Measurements from ENCODE around the gene MIAT. TPM values are rescaled to one million over a fixed set of nuclear protein-coding genes. Genes with fewer than 3 reads are reported as not detected.

The MIAT gene
- total and polyA plus RNA-seq, 2 of the 13 experiments (the other 11 are each of a cell fraction or from before 2014, with no cell fraction given) = 0.04 TPM; not detected in 1

GRCh38 chr22:26714971-26715370 is 57.6 kb downstream of the MIAT start (continued):
- TF ChIP-seq ZBTB4 (CRISPR knock-in tag; IDR thresholded peaks at IDR 0.05; ENCODE audit: borderline replicate concordance) (no peak), POLR2AphosphoS2 (IDR thresholded peaks at IDR 0.05; ENCODE audit: low read depth, low read length) (no peak), ZNF333 (CRISPR knock-in tag; IDR thresholded peaks at IDR 0.05; ENCODE audit: borderline replicate concordance) (no peak)

- H3K4me1 ChIP-seq (ENCODE audit: insufficient read depth, low read length) = peaks cover 10% of the 10 kb centered on the region; the same call in 1 of the 2 replicates
- ChIA-PET CTCF (ENCODE audit: low intra/inter-chr PET ratio, low total read pairs) (no interaction called here), POLR2A (no interaction called here)
- no peak overlapping the region for H2AFZ ChIP-seq (ENCODE audit: low read length)
- H3K27ac ChIP-seq (ENCODE audit: extremely low read length, insufficient read depth, low read length) = no peak overlapping the region
- H3K9me3 ChIP-seq (ENCODE audit: low read length) = no peaks in the 10 kb centered on the region
- H3K4me3 ChIP-seq (replicated peaks in 1 of 3; ENCODE audit: insufficient read depth in 1 of 3, low read depth in 2 of 3, low read length in 3 of 3) = no peak overlapping the region
- no peaks in the 10 kb centered on the region for H4K20me1 ChIP-seq (ENCODE audit: insufficient read depth, low read length)
- H3K9ac ChIP-seq (ENCODE audit: insufficient read depth, low read depth, low read length) = no peak overlapping the region
- no peaks in the 10 kb centered on the region for H3K27me3 ChIP-seq (ENCODE audit: control insufficient read depth in 1 of 2, insufficient read depth in 2 of 2, low read length in 2 of 2)
- FAIRE-seq = no peak
- no TSS peak for BruUV-seq (replicated peaks)
- no peaks in the 10 kb centered on the region for H3K79me2 ChIP-seq (ENCODE audit: insufficient read depth, low read length)
- TF ChIP-seq ATRX (CRISPR knock-in tag; IDR thresholded peaks at IDR 0.05; ENCODE audit: borderline replicate concordance) (no peak), ZNF567 (CRISPR knock-in tag; IDR thresholded peaks at IDR 0.05; ENCODE audit: borderline replicate concordance) (no peak), ZSCAN29 (CRISPR knock-in tag; conservative IDR thresholded peaks at IDR 0.05) (no peak), MAFK (conservative IDR thresholded peaks at IDR 0.05 in 1 of 2, IDR thresholded peaks at IDR 0.05 in 1 of 2; ENCODE audit: low read length in 2 of 2) (peak; percentile 74 to 90), ZNF235 (CRISPR knock-in tag; IDR thresholded peaks at IDR 0.05; ENCODE audit: borderline replicate concordance) (no peak), ZNF83 (CRISPR knock-in tag; IDR thresholded peaks at IDR 0.05; ENCODE audit: borderline replicate concordance) (no peak), RARA (CRISPR knock-in tag; IDR thresholded peaks at IDR 0.05) (no peak), GATA4 (IDR thresholded peaks at IDR 0.05; ENCODE audit: borderline replicate concordance, low read depth) (no peak), GZF1 (CRISPR knock-in tag; IDR thresholded peaks at IDR 0.05) (no peak), SNAPC2 (CRISPR knock-in tag; IDR thresholded peaks at IDR 0.05) (no peak), MAFF (IDR thresholded peaks at IDR 0.05; ENCODE audit: low read depth, low read length) (peak; percentile 81), RXRA (CRISPR knock-in tag; IDR thresholded peaks at IDR 0.05) (no peak), ADNP (CRISPR knock-in tag; IDR thresholded peaks at IDR 0.05) (no peak)
- intact Hi-C loops (cut with micrococcal nuclease; ENCODE audit: unreplicated experiment) = no loop called here
- ATAC-seq = no peak
- in situ Hi-C loops (cut with HindIII; ENCODE audit: extremely low pct_ligation_motif_present, low pct_unique_long_range_greater_than_20kb) = no loop called here
- WGBS (ENCODE audit: low lambda C conversion rate) = 35% methylated on average over 6 of the region's 6 CpGs
- no peaks in the 10 kb centered on the region for H3K36me3 ChIP-seq (replicated peaks in 1 of 2; ENCODE audit: control insufficient read depth in 1 of 2, insufficient read depth in 2 of 2, low read length in 2 of 2)
- no peak overlapping the region for H3K4me2 ChIP-seq (ENCODE audit: low read depth, low read length)
- DNase-seq (ENCODE audit: low spot score) = no peak
Measured at GRCh38 chr22:26715392-26715936, 58.1 kb downstream of the MIAT start.
